ENCODE results near the gene B9D1.

The B9D1 gene

DNA sequence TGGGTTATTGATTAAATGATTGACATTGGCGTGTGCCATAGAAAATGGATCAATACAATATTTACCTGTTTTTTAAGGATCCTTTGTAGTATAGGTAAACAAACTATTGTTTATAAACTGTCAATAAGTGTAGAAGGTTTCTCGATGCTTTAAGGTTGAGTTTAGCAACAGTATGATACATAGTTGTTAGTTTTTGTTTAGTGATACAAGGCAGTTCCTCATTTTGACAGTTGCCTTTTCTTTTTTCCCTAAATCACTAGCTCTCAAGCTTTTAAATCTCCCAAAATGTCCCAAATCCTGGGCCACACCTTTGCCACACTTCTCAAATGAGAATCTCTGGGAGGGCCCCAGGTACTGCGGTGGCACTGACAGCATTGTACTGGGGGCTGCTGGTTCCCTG is 68.1 kb downstream of the B9D1 start:
- no peak overlapping the region for H3K27ac ChIP-seq (ENCODE audit: low read depth, low read length)
- H4K20me1 ChIP-seq (ENCODE audit: low read depth, low read length), result no peaks in the 10 kb centered on the region
- no peak overlapping the region for H3K4me3 ChIP-seq (ENCODE audit: insufficient read depth, low read length, poor library complexity, severe bottlenecking)
- H3K9me3 ChIP-seq (ENCODE audit: insufficient read depth, low read length), result no peaks in the 10 kb centered on the region
- no peaks in the 10 kb centered on the region for H3F3A ChIP-seq (ENCODE audit: insufficient read depth)
- no peaks in the 10 kb centered on the region for H3K79me2 ChIP-seq (ENCODE audit: insufficient read depth, low read length)
- no peaks in the 10 kb centered on the region for H3K9me2 ChIP-seq (replicated peaks; ENCODE audit: insufficient read depth, low read length)
- no peaks in the 10 kb centered on the region for H3K27me3 ChIP-seq (ENCODE audit: low read length)
- TF ChIP-seq, protein P1, sequence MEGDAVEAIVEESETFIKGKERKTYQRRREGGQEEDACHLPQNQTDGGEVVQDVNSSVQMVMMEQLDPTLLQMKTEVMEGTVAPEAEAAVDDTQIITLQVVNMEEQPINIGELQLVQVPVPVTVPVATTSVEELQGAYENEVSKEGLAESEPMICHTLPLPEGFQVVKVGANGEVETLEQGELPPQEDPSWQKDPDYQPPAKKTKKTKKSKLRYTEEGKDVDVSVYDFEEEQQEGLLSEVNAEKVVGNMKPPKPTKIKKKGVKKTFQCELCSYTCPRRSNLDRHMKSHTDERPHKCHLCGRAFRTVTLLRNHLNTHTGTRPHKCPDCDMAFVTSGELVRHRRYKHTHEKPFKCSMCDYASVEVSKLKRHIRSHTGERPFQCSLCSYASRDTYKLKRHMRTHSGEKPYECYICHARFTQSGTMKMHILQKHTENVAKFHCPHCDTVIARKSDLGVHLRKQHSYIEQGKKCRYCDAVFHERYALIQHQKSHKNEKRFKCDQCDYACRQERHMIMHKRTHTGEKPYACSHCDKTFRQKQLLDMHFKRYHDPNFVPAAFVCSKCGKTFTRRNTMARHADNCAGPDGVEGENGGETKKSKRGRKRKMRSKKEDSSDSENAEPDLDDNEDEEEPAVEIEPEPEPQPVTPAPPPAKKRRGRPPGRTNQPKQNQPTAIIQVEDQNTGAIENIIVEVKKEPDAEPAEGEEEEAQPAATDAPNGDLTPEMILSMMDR (IDR thresholded peaks at IDR 0.05; ENCODE audit: insufficient read depth, low read length, poor library complexity, severe bottlenecking), result no peak
- no peak for TF ChIP-seq EZH2phosphoT487 (conservative IDR thresholded peaks at IDR 0.05; ENCODE audit: low read length)
- H3K9ac ChIP-seq (ENCODE audit: low read length), result no peak overlapping the region
- H2AFZ ChIP-seq (ENCODE audit: low read depth, low read length, severe bottlenecking), result no peak overlapping the region
- no peak overlapping the region for H3K4me2 ChIP-seq (ENCODE audit: low read depth, low read length, poor library complexity, severe bottlenecking)
- no peaks in the 10 kb centered on the region for H3K36me3 ChIP-seq (ENCODE audit: low read length)

Data from SU-DHL-6 (cell line).